ENCODE data around the gene USF1.

GRCh38 chr1:161076410-161076809 lies 30.6 kb upstream of the USF1 start:
- TF ChIP-seq CTCF (conservative IDR thresholded peaks at IDR 0.05; ENCODE audit: low read length) (no peak), EZH2phosphoT487 (IDR thresholded peaks at IDR 0.05; ENCODE audit: borderline replicate concordance, low read depth, low read length) (no peak)
